HG02884 (cell line): Measurements from ENCODE around the gene SLFN12L.
"Not testable (repeated sequence)": the region's sequence is repeated elsewhere in the genome, so short reads cannot be mapped to it uniquely, and the experiment has no call there.

Experiments
- ATAC-seq: cut with Tn5 transposase; IDR thresholded peaks from one replicate; pipeline ENCODE4 v1.9.1; 2021; ENCODE audit warnings: mild to moderate bottlenecking, moderate library complexity; ENCODE audit not compliant: unreplicated experiment

SLFN12L gene

DNA sequence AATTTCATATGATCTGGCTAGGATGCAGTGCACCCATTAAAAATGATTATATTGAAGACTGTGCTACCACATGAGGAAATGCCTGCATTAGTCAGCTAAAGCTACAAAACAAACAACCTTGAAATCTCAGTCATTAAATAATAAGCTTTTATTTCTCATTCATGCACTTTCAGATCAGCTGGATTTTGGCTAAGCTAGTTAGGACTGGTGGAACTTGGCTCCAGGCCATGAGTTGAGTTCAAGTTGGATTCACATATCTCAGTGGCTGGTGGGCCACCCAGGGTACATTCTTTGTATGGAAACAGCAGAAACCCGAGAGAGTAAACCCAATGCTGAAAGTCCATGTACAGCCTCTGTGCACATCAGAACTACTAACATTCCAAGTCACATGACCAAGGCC, 6.4 kb upstream of the SLFN12L start:
- ATAC-seq = no peak

DNA sequence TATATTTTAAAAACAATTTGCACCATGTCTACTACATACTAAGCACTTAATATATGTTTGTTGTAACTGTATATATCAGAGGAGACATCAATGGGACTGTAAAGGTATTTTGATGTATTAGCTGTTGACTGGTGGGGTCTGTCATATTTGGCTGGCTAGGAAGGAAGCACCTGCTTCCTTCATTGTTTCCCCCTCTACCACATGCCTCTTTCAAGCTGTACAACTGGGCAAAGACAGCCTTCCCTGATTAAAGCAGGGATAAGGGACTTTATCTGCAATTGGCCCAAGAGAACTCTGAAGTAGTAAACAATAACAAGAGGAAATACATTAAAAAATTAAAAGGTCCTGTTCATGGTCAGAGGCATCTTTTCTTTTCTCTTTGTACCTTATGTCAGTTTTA, 5.5 kb upstream of the SLFN12L start:
- no peak for ATAC-seq

DNA sequence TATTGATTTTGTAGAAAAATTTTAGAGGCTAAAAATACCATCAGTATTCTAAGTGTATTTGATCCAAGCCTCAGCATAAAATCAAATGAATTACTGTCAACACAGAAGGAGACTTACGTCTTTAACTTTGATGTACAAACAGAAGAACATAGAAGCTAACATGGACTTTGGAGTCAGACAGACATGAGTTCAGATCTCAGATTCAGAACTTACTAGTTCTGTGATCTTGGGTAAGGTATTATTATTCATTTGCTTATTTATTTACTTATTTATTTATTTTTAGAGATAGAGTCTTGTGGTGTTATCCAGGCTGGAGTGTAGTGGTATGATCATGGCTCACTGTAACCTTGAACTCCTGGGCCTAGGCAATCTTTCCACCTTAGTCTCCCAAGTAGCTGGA, 4.0 kb upstream of the SLFN12L start:
- ATAC-seq = no peak

DNA sequence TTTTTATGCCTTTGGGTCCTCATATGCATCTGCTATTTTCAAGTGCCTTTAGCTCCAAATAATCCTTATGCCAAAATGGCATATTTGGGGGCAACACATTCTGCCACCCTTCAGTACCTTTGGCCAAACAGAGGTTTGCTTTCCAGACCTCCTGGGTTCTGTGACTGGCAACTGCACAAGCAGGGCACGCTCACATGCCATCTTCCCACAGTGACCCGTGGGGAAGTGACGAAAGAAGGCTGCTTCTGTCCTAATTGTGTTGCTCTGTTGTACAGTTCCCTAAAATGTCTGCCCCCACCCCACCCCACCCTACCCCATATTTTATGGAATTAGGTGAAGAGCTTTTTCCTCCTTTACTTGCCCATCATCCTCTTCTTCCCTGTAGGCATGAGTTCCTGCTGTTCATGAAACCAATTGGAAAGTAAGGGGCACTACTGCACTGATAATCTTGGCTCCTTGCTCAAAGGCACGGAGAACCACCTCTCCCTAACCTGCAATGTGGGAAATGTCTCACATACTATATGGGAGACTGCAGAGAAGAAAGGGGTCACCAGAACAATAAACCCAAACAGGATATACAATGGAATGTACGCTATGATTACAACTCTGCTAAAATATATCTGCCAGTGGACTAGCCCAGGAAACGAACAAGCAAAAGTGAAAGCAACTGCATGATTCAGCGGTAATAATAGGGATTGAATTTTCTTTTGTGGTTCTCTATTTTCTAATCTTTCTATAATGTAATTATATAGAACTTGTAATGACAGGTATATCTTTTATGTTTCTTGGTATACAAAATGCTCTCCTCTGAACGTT, 3.3 kb upstream of the SLFN12L start:
- ATAC-seq = no peak

DNA sequence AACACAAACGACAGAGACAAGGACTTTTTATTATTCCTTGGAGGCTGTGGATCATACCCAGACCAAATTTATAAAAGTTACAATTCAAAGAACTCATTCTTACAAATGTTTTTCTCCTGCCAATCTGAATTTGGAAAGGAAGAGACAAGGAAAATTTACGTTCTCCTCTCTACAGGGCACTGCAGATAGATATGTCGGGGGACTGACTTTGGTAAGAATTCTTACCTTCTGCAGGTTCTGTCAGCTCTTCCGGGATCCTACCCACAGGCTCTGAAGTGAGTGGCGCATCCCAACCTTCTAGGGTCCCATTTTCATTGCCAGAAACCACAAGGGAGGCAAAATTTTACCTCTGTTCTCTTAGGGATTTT, 2.2 kb upstream of the SLFN12L start:
- ATAC-seq = no peak

DNA sequence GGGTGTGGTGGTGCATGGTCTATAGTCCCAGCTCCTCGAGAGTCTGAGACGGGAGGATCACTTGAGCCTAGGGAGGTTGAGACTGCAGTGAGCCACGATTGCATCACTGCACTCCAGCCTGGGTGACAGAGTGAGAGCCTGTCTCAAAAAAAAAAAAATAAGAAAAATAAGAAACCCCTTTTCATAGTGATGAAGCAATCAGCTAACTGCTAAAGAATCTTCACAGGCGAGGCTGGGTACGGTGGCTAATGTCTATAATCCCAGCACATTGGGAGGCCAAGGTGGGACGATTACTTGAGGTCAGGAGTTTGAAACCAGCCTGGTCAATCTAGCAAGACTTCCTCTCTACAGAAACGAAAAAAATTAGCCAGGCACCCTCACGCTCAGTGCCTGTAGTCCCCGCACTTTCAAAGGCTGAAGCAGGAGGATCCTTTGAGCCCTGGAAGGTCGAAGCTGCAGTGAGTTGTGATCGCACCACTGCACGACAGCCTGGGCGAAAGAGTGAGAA, 760 bp downstream of the SLFN12L start:
- no peak for ATAC-seq

DNA sequence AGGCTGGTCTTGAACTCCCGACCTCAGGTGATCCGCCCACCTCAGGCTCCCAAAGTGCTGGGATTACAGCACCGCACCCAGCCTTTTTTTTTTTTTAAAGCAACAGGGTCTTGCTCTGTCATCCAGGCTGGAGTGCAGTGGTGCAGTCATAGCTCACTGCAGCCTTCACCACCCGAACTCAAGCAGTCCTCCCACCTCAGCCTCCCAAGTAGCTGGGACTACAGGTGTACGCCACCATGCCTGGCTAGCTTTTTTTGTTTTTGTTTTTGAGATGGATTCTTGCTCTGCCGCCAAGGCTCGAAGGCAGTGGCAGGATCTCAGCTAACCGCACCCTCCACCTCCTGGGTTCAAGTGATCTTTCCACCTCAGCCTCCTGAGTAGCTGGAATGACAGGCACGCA, 2.1 kb downstream of the SLFN12L start:
- not testable (repeated sequence) for ATAC-seq

DNA sequence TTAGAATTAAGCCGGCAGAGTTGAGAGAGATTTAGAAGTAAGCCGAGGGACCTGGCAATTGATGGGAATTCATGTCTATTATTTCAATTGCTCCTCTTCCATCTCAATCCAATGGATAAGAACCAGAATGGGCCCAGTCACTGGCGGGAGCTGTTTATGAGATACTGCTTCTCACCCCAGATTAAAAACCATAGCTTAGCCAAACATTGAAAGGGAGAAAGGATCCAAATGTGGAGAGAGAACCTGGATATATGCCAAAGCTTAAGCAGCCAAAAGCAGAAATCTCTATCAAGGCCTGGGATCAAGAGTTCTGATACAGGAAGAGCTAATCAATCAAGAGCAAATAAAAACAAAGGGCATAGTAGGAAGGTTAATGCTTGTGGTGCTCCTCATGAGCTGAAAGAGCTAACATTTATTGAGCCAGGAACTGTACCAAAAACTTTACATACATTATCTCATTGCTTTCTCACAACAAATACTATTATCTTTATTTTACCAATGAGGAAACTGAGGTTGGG, 2.8 kb downstream of the SLFN12L start:
- no peak for ATAC-seq

DNA sequence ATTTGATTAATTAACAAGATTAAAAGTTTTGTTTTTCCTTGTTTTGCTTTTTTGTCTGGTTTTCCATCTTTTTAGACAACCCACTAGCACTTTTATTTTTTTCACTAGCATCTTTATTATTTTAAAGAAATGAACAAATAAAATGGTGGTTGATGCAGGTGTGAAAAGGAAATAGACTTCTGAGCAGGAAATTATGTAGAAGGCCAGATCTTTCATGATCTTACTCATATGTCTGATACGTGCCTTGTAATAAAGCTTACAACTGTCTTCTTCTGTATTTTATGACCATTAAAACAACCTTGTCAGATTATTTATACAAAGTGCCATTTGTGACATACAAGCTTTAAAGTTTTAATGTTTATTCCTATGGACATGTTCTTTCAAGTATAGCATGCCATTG, 6.3 kb downstream of the SLFN12L start:
- no peak for ATAC-seq

DNA sequence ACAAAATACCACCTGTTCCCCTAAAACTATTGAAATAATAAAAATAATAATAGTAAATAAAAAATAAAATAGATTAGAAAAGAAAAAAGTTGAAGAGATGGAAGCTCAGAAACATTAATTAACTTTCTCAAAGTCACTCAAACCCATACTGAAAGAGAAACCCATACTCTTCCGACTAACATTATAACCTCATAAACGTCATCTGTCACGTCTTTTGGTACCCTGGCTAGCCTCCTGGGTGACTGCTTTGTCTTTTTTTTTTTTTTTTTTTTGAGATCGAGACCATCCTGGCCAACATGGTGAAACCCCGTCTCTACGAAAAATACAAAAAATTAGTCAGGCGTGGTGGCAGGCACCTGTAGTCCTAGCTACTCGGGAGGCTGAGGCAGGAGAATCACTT, 7.6 kb downstream of the SLFN12L start:
- no peak for ATAC-seq

DNA sequence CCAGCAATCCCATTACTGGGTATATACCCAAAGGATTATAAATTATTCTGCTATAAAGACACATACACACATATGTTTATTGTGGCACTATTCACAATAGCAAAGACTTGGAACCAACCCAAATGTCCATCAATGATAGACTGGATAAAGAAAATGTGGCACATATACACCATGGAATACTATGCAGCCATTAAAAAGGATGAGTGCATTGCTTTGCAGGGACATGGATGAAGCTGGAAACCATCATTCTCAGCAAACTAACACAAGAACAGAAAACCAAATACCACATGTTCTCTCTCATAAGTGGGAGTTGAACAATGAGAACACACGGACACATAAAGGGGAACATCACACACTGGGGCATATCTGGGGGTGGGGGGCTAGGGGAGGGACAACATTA, 8.2 kb downstream of the SLFN12L start:
- not testable (repeated sequence) for ATAC-seq

DNA sequence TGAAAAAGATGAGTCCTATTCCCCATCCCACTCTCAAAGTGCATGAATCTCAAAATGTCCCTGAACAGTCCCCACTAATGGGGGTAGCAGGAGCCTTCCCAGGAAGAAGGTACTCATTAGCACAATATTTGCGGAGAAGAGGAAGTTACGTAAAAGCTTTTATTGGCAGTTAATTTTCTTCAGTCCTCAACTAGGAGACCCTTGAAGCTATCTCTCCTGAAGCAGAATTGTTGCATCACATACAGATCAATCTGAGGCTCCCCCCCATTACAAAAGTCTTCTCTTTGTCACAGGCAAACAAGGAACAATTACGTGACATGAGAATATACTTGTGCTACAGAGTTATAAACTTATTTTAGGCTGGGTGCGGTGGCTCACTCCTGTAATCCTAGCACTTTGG, 14.2 kb downstream of the SLFN12L start:
- ATAC-seq = no peak

DNA sequence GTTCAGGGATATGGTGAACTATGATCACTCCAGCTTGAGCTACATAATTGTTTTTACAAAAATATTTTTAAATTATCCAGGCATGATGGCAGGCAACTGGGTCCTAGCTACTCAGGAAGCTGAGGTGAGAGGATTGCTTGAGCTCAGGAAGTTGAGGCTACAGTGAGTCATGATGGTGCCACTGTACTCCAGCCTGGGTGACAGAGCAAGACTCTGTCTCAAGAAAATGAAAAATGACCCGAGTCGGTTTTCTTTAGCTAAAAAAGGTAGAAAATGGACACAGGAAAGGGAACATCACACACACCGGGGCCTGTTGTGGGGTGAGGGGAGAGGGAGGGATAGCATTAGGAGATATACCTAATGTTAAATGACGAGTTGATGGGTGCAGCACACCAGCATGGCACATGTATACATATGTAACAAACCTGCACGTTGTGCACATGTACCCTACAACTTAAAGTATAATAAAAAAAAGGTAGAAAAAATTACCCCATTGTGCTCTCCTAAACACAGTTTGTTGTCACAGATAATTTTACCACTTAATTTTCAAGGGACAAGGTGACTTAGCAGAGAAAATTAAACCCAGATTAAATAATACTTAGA, 15.7 kb downstream of the SLFN12L start:
- ATAC-seq = not testable (repeated sequence)

DNA sequence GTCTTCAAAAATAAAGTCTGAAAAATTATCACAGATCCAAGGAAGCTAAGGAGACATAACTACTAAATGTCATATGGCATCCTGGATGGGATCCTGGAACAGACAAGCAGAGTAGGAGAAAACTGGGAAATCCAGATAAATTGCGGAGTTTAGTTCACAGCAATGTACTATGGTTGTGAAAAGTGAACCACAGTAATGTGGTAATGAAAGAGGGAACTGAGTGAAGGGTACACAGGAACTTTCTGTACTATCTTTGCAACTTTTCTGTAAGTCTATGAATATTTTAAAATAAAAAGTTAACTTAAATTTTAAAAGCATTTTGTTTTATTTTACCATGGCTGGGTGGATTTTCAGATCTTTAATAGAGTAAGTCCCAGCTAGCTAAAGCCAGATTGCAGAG, 16.3 kb downstream of the SLFN12L start:
- ATAC-seq = no peak

DNA sequence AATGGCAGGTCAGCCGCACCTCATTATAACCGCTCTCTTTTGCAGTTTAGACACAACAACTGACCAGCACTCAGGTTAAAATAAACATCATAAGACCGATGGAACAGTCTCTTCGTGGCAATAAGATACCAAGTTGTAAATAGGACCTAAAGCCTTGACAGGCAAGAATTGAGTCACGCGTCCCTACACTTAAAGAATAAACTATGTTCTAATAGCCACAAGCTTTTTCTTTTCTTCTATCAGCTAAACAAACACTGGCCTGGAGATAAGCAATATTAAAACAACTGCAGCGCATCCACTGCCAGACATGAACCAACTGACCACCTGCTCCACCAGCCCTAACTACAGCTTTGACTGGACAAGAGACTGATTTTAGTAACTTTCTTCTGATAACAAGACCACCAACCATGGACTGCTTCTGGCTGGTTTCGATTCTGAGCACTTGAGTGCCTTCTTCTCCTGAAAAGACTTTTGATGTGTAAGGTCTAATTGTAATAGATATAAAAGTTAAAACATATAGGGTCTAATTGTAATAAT, 17.5 kb downstream of the SLFN12L start:
- ATAC-seq = no peak

DNA sequence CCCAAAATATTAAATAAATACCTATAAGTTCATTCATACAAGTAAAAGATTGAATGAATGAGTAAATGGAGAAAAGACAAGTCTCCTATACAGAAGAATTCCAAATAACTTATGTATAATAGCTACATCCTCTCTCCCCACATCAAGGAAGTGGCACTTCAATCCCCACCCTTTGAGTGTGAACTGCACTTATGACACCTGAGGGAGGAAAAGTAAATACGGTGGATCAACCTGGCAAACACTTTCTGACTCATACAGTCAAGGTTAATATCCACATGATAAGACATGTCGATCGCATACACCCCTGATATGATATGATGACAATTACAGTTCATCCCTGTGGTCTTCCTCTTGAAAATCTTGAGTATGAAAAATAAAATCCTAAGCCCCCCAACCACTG, 18.0 kb downstream of the SLFN12L start:
- ATAC-seq = no peak

DNA sequence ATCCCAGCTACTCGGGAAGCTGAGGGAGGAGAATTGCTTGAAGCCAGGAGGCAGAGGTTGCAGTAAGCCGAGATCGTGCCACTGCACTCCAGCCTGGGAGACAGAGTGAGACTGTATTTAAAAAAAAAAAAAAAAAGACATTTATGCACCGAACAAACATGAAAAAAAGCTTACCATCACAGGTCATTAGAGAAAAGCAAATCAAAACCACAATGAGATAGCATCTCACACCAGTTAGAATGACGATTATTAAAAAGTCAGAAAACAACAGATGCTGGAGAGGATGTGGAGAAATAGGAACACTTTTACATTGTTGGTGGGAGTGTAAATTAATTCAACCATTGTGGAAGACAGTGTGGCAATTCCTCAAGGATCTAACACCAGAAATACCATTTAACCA, 19.0 kb downstream of the SLFN12L start:
- not testable (repeated sequence) for ATAC-seq

DNA sequence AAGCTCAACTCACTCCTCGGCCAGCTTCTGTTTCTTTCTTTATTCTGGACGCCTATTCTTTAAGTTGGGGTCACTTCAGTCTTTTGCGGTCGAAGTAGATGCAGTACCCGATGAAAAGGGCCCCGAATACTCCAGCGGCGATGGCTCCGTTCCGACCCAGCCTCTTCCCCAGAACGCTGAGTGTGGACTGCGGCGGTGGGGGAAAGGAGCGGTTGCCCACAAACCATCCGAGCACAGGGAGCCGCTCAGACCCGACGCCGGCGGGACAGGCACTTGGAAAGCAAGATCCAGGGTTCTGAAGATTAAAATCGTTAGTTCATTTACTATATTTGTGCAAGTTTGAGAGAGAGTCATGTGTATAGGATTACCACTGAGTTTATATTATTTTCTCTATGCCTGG, 22.5 kb downstream of the SLFN12L start:
- ATAC-seq = no peak

DNA sequence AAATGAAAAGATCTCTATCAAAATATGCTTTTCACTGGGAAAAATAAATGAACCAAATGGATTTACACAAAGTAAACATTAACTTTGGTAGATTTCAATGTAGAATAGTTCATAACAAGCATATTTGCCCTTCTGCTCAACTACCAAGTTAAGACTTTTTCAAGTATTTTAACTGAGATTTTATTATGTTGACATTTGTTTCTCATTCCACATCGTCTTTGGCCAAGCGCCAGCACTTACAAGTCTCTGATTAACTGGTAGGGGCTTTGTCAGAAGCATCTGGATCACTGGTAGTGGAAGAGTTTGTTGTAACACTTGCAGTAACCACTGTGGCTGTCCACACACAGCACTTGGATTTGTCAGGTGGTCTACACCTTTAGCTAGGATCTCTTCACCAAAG, 22.9 kb downstream of the SLFN12L start:
- no peak for ATAC-seq

DNA sequence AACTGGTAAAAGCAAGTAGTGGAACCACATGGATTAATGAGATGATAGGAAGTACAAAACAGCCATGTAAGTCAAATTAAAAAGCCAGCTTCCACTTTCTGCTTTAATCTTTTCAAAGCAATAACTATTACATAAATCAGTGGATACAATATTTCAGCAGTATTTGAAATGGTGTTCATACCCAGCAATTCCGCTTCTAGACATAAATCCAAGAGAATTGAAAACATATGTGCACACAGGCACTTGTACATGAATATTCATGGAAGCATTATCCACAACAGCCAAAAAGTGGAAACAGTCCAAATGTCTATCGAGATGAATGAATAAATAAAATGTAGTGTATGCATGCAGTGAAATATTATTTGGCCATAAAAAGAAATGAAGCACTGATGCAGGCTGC, 27.4 kb downstream of the SLFN12L start:
- no peak for ATAC-seq

DNA sequence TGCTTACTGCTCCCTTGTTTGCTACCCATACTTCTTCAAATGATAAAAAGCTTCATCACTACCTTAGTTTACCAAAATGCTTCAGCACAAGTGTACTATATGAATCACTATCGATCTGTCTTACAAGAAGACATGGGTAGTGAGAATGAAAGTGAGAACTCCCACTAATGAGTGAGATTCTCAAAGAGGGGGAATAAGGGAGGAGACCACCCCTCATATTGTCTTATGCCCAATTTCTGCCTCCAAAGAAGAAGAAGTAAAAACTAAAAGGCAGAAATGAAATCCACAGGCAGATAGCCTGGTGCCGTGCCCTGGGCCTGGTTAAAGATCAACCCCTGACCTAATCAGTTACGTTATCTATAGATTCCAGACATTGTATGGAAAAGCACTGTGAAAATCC, 29.8 kb downstream of the SLFN12L start:
- not testable (repeated sequence) for ATAC-seq

DNA sequence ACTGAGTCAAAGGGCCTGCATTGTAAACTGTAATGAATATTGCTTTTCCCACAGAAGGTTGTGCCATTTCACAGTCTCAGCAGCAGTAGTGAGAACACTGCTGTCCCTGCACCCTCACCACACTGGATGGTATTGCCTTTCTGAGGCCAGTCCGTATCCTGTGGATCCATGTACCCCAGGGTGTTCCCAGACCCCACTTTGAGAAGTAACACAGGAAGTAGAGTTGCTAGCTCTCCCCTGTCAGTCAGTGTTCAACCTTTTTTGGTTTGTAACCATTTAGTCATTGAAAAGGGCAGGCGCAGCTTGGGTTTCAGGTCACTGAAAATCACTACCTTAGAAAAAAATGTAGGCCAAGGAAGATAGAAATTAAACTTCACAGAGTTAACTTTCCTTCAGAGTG, 37.9 kb downstream of the SLFN12L start:
- ATAC-seq = no peak
